HG02852 (cell line): ENCODE data around the gene SNAPC2.
"Not testable (repeated sequence)": the region's sequence is repeated elsewhere in the genome, so short reads cannot be mapped to it uniquely, and the experiment has no call there.

Experiments
- ATAC-seq: cut with Tn5 transposase; IDR thresholded peaks from one replicate; pipeline ENCODE4 v1.9.1; 2021; ENCODE audit warnings: mild to moderate bottlenecking, moderate library complexity; ENCODE audit not compliant: unreplicated experiment

SNAPC2 gene

DNA sequence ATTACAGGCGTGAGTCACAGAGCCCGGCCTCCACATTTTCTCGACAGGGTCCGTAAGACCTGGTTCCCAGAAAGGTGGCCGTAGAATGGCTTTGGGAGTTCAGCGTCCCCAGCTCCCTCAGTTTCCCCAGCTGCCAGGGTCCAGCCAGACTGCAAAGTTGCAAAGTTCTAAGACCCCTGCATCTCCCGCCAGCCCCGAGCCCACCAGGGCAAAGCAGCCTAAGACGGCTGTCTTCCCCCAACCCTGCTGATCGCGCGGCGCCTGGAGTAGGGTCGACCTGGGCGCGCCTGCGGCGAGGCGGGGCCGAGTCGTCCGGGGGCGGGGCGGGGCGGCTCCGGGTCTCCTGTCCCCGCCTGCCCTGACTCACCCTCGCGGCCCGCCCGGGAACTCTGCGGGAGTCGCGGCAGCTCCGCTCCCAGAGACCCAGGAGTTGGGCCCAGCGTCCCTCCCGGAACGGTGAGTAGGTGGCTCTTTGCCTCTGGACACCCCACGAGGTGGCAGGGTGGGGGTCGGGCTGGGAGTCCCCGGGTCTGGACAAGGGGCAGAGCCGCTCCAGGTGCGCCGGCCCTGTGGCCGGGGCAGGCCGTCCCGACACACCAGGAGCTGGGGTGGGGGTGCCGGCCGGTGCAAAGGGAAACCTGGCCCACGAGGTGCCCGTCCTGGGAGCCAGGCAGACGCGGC is 31.9 kb upstream of the SNAPC2 start, which contains the start of gene LRRC8E:
Gene LRRC8E (plus strand): TSS at position 366 of the 681 bp plus-strand sequence. CDS start 7,094 bp downstream, outside the sequence.
- ATAC-seq = no peak

DNA sequence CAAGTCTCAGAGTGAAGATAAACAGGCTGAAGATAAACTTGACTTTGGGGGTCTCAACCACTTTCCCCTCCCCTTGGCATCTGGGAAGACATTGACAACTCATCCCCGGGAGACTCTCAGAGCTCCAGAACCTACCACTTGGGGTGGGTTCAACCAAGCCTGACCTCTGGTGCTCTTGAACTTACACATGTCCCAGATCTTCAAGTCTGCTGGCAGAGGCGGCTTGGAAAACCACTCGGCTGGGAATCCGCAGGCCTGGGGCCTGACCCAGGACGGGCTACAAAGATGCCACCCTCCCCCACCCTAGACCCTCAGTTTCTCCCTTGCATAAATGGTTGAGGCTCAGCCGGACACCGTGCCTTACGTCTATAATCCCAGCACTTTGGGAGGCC is 31.3 kb upstream of the SNAPC2 start:
- ATAC-seq = no peak

DNA sequence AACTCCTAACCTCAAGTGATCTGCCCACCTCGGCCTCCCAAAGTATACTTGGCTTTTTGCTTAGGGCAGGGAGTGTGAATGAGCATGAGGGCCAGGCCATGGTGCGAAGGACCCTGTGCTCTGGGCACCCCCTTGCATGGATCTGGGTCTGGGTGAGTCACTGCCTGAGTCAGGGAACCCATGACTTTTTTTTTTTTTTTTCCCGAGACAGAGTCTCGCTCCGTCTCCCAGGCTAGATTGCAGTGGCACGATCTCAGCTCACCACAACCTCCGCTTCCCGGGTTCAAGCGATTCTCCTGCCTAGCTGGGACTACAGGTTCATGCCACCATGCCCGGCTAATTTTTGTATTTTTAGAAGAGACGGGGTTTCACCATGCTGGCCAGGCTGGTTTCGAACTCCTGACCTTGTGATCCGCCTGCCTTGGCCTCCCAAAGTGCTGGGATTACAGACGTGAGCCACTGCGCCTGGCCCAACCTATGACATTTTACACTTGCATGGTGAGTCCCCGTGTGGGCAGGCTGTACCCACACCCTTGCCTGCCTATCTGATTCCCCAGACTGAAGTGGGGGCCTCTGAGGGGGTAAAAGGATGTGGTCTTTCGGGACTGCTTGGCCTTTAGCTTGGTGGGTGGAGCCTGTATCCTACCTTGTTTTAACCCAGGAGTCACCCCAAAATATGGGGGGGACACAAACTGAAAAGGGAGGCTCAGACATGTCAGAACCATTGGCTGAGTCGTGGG is 26.6 kb upstream of the SNAPC2 start:
- ATAC-seq = not testable (repeated sequence)

GRCh38 chr19:7894612-7895309 is 25.4 kb upstream of the SNAPC2 start:
- ATAC-seq = no peak

GRCh38 chr19:7895565-7895964 is 24.6 kb upstream of the SNAPC2 start:
- no peak for ATAC-seq

DNA sequence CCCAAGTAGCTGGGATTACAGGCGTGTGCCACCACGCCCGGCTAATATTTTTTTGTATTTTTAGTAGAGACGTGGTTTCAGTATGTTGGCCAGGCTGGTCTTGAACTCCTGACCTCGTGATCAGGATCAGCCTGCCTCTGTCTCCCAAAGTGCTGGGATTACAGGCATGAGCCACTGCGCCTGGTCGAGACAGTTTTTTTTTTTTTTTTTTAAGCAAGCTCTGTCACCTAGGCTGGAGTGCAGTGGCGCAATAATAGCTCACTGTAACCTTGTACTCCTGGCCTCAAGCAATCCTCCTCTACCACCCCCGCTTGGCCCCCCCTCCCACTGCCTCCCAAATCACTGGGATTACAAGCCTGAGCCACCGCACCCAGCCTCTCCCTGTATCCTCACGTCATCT is 22.8 kb upstream of the SNAPC2 start:
- no peak for ATAC-seq

DNA sequence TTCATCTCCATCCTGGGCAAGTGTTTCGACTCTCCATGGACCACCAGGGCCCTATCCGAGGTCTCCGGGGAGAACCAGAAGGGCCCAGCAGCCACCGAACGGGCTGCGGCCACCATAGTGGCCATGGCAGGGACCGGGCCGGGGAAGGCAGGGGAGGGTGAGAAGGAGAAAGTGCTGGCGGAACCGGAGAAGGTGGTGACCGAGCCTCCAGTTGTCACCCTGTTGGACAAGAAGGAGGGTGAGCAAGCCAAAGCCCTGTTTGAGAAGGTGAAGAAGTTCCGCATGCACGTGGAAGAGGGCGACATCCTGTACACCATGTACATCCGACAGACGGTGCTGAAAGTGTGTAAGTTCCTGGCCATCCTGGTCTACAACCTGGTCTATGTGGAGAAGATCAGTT is 21.2 kb upstream of the SNAPC2 start:
- ATAC-seq = no peak

- no peak for ATAC-seq
Observed at GRCh38 chr19:7899751-7900378, 20.3 kb upstream of the SNAPC2 start.

DNA sequence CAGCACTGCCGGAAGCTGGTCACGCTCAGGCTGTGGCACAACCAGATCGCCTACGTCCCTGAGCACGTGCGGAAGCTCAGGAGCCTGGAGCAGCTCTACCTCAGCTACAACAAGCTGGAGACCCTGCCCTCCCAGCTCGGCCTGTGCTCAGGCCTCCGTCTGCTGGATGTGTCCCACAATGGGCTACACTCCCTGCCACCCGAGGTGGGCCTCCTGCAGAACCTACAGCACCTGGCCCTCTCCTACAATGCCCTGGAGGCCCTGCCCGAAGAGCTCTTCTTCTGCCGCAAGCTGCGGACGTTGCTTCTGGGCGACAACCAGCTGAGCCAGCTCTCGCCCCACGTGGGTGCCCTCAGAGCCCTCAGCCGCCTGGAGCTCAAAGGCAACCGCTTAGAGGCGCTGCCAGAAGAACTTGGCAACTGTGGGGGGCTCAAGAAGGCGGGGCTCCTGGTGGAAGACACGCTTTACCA is 19.7 kb upstream of the SNAPC2 start:
- ATAC-seq = no peak

DNA sequence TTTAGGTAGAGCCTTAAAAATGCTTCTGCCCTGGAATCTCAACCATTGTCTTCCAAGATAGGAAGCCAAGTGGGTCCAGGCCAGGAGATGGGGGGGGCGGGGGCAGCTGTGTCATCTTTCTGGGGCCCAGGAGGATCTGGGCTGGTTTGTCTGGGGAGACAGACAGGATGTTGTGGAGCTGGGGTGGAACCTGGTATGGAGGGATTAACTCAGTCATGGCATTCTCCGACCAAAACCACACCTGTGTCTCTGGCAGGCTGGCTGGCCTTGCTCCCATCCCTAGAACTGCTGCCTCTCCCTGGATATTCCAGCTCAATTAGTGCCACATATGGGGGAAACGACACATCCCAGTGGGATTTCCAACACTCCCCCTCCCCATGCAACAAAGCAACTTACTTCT is 19.2 kb upstream of the SNAPC2 start:
- no peak for ATAC-seq

GRCh38 chr19:7901337-7901736 is 18.8 kb upstream of the SNAPC2 start:
- ATAC-seq = no peak

- ATAC-seq = no peak
Observed at GRCh38 chr19:7902796-7903243, 17.3 kb upstream of the SNAPC2 start.

DNA sequence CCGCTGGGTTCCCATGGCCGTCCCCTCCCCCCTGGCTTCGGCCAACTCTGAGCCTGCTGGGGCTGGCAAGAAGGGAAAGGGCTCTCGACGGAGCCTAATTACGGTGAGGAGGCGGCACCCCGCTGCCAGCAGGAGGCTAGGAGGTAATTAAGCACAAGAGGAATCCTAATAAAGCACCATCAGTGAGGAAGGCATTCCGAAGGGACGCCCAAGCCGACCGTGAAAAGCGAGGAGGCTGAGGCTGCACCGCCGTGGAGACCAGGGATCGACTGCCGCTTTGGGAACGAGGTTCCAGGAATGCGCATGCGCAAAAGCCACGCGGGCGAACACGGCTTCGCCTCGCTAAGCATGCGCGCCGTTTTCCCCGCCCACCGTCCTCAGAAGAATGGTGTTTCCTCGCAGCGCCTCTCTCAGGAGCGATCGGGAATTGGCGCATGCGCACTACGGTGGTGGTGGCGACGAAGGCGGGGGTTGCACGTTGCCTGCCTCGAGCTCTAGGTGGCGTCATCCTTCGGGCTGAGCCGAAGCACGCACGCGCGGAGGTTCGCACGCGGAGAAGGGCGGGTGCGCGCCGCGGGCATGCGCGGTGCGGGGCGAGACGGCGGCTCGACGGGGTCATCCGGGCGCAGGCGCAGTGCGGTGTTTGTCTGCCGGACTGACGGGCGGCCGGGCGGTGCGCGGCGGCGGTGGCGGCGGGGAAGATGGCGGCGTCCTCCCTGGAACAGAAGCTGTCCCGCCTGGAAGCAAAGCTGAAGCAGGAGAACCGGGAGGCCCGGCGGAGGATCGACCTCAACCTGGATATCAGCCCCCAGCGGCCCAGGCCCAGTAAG is 16.7 kb upstream of the SNAPC2 start, which contains the start of gene MAP2K7:
Gene MAP2K7 (plus strand): TSS at position 634 of the 830 bp plus-strand sequence. CDS start 68 bp downstream, at position 702.
- ATAC-seq = peak; percentile 80

GRCh38 chr19:7904074-7905020 is 15.8 kb upstream of the SNAPC2 start:
- ATAC-seq = peak; percentile 38

DNA sequence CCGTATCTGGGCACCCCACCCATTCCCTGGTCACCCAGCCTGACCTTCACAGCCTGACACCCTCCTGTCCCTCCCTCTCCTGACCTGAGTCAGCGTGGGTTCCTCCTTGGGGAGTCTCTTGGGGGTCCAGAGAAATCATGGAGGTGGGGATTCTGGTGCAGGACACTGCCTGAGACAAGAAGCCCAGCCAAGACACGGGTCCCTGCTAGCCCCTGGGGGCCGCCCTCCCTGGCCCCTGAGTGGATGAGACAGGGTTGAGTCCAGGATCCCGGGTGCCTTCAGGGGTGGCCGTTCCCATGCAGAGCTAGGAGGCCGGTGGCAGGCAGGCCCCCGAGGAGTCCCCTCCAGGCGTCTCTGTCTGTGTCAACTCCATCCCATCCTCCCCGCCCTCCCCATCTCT is 14.9 kb upstream of the SNAPC2 start:
- ATAC-seq = no peak

- no peak for ATAC-seq
Observed at GRCh38 chr19:7905859-7906258, 14.3 kb upstream of the SNAPC2 start.

DNA sequence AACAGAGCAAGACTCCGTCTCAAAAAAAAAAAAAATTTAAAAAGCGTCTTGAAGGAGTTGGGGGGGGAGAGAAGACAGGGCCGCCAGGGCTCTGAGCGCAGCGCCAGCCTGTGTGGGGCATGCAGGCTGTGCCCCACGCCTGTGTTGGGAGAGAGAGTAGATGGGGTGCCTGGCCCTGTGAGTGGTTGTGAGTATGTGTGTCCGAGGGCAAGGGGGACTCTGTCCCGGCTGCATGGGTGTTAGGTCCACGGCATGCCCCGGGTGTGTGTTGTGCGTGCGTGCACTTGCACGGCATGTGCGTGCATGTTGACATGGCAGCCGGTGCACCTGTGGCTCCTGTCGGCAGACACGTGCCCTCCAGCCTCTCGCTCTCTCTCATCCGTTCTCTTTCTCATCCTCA is 13.0 kb upstream of the SNAPC2 start:
- ATAC-seq = no peak

- no peak for ATAC-seq
Observed at GRCh38 chr19:7907544-7907943, 12.6 kb upstream of the SNAPC2 start.

DNA sequence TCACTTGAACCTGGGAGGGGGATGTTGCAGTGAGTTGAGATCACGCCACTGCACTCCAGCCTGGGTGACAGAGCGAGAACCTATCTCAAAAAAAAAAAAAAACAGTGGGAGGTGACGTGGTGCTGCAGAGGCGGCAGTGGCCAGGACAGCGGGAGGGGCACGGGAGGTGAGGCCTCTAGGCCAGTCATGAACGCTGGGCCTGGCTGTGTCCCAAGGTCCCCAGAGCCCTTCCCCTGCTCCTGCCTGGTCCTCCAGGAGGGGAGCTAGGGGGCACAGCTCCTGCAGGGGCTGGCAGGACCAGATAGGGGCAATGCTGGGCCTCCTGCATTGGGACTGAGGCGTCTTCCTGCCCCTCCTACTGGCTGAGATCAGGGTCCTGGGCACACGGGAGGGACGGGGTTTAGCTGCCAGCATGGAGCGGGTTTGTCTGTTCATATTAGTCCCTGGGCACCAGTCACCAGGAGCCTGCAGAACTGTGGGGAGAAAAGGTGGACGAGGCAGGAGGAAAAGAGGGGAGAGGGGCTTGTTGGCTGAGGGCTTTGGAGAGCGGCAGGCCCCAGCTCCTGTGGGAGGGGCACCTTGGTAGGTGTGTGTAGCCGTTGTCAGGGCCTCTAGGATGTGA is 11.9 kb upstream of the SNAPC2 start:
- no peak for ATAC-seq
